ENCODE results near the gene CAMTA1.

GRCh38 chr1:7562729-7563605, 777.7 kb downstream of the CAMTA1 start:
- TF ChIP-seq CTCF (IDR thresholded peaks at IDR 0.05; ENCODE audit: borderline replicate concordance, extremely low read depth, low read length, poor library complexity, severe bottlenecking) (no peak), EZH2 (IDR thresholded peaks at IDR 0.05; ENCODE audit: borderline replicate concordance, low read depth, low read length, severe bottlenecking) (no peak)

Data from DND-41 (cell line).